HG02938 (cell line): ENCODE results near the gene SESTD1.
"Not testable (repeated sequence)": the region's sequence is repeated elsewhere in the genome, so short reads cannot be mapped to it uniquely, and the experiment has no call there.

ENCODE experiments used
- ATAC-seq: cut with Tn5 transposase; IDR thresholded peaks from one replicate; pipeline ENCODE4 v1.9.1; 2021; ENCODE audit warnings: mild to moderate bottlenecking, moderate library complexity; ENCODE audit not compliant: unreplicated experiment

SESTD1 gene

GRCh38 chr2:179268277-179268925, 3.8 kb upstream of the SESTD1 start:
- ATAC-seq, result peak; percentile 36

- ATAC-seq, result no peak
These were observed 1.6 kb upstream of the SESTD1 start for GRCh38 chr2:179266271-179266670.

- no peak for ATAC-seq
These were observed 464 bp upstream of the SESTD1 start for GRCh38 chr2:179265082-179265510.

GRCh38 chr2:179263446-179264367, 925 bp downstream of the SESTD1 start:
- ATAC-seq, result peak; percentile 37

GRCh38 chr2:179263015-179263414, 1.6 kb downstream of the SESTD1 start:
- ATAC-seq, result no peak

- ATAC-seq, result no peak
These were observed 2.5 kb downstream of the SESTD1 start for GRCh38 chr2:179262077-179262660.

GRCh38 chr2:179261151-179261825, 3.3 kb downstream of the SESTD1 start:
- ATAC-seq, result no peak

- ATAC-seq, result no peak
These were observed 4.4 kb downstream of the SESTD1 start for GRCh38 chr2:179260224-179260623.

- ATAC-seq, result peak; percentile 28
These were observed 9.5 kb downstream of the SESTD1 start for GRCh38 chr2:179255129-179255528.

GRCh38 chr2:179253226-179253625, 11.4 kb downstream of the SESTD1 start:
- peak; percentile 69 for ATAC-seq

- ATAC-seq, result no peak
These were observed 12.2 kb downstream of the SESTD1 start for GRCh38 chr2:179252423-179252822.

- ATAC-seq, result no peak
These were observed 12.8 kb downstream of the SESTD1 start for GRCh38 chr2:179251870-179252269.

GRCh38 chr2:179250848-179251504, 13.7 kb downstream of the SESTD1 start:
- no peak for ATAC-seq

- no peak for ATAC-seq
These were observed 14.5 kb downstream of the SESTD1 start for GRCh38 chr2:179250095-179250494.

GRCh38 chr2:179248024-179248348, 16.6 kb downstream of the SESTD1 start:
- ATAC-seq, result peak; percentile 41

- ATAC-seq, result peak; percentile 36
These were observed 17.2 kb downstream of the SESTD1 start for GRCh38 chr2:179247318-179248023.

GRCh38 chr2:179245843-179246242, 18.8 kb downstream of the SESTD1 start:
- not testable (repeated sequence) for ATAC-seq

GRCh38 chr2:179243046-179243445, 21.6 kb downstream of the SESTD1 start:
- no peak for ATAC-seq

- ATAC-seq, result no peak
These were observed 23.9 kb downstream of the SESTD1 start for GRCh38 chr2:179240481-179241451.
